Stimulated activated CD4-positive, alpha-beta T cell treated with anti-CD3 and anti-CD28 coated beads, Interleukin-2, amount 100 ng/mL, for 24 hours (primary cell): ENCODE results near the gene CAPN14.

Experiments used
- DNase-seq, 2 donors: peaks; one replicate each; pipeline ENCODE4 v3.0.0-alpha.2; 2020

The CAPN14 gene, protein sequence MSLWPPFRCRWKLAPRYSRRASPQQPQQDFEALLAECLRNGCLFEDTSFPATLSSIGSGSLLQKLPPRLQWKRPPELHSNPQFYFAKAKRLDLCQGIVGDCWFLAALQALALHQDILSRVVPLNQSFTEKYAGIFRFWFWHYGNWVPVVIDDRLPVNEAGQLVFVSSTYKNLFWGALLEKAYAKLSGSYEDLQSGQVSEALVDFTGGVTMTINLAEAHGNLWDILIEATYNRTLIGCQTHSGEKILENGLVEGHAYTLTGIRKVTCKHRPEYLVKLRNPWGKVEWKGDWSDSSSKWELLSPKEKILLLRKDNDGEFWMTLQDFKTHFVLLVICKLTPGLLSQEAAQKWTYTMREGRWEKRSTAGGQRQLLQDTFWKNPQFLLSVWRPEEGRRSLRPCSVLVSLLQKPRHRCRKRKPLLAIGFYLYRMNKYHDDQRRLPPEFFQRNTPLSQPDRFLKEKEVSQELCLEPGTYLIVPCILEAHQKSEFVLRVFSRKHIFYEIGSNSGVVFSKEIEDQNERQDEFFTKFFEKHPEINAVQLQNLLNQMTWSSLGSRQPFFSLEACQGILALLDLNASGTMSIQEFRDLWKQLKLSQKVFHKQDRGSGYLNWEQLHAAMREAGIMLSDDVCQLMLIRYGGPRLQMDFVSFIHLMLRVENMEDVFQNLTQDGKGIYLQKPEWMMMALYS

DNA sequence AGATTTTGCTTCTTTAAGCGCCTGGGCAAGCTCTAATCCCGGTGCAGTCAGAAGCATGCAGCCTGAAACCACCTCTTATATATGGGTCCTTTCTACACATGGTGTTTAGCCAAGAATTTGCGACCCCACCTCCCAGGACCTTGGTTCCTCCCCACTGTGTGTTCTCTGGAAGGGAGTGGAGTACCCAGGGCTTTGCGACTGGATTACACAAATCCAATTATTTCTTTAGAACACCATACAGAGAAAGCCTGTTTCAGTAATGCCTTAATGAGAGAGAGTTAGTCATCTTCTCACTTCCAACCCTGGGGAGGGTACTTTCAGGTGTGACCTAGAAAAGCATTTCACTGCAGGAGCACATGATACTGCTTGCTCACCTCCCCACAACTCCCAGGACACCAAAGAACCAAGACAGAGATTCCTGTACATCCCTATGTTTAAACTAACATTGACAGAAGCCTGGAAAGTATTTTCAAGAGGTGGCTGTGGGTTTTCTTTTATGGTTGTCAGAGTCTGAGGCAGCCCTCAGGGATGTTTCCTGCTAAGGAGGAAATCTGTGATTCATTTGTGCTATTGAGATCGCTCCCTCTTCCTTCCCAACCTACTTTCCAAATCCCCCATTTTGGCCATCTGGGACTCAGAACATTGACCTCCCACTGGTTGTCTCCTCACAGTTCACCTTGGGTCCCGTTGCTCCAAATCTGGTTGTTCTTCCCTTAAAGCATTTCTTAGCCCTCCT, at the start of gene CAPN14:
CAPN14 (minus strand) TSS at position 51 of the 736 bp plus-strand sequence. CDS start 12,068 bp downstream, outside the sequence.
- no peak for DNase-seq

DNA sequence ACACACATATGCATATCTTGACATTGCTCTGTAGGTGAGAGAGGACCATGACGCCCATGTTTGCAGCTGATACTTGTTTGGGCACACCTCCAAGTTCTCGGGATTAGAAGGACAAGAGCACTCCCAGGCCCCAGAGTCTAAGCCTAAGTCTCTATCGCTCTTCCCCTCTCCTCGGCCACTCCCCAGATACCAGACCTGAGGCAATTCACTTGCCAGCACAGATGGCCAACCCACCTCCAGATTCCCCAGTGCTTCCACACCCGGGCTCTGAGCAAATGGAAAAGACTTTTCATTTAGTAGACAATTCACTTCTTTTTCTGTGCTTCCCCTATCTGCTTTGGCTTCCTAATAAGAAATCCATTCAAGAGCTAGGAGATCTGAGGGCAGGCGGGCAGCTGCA, 49.5 kb upstream of the CAPN14 start:
- no peak for DNase-seq

DNA sequence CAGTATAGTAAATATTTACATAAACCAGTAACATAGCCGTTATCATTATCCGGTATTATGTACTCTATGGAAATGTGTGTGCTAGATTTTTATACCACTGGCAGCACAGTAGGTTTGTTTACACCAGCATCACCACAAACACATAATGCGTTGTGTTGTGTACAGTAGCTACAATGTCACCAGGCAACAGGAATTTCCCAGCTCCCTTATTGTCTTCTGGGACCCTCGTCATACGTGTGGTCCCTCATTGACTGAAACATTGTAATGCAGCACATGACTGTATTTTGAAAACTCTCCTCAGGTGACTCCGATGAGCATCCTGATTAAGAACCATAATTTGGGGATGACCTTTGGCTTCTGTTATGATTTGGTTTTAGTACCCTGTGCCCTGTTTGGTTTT, 47.9 kb upstream of the CAPN14 start:
- DNase-seq: no peak

DNA sequence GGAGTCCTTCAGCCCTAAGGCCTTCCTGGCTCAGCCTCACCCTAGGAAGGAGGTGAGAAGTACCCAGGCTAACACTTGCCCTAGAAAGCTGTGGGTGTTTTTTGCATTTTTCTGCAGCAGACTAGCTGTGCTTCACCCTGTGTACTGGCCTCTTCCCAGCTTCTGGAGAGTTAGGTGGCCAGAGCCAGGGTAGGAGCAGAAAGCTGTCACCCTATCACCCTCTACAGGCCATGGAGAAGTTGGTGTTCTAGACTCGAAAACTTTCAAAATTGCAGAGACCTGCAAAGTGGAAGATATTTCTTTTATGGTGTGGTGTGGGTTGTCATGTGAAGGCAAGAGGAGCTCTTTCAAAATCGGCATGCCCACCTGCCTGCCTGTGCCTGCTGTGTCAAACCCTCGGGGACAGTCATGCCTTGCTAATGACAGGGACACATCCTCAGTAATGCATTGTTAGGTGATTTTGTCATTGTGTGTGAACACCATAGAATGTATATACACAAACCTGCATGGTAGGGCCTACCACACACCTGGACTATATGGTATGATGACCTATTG, 46.4 kb upstream of the CAPN14 start:
- DNase-seq: no peak

DNA sequence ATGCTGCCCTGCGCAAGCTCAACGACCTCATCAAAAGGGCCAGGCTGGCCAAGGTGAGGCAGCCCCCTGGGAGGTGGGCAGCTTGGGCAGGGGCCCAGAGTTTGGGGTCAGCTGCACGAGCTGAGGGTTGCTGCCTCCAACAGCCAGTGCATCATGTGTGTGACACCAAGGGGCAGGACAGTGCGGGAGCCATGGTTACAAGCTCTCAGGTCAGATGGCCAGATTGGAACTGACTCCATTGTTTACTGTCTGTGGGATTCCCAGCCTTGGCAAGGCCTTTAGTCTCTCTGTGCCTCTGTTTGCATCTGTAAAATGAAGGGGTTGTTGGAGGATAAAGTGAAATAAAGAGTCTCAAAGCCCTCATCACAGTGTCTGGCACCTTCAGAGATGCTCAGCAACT, 43.6 kb upstream of the CAPN14 start:
- DNase-seq: no peak

DNA sequence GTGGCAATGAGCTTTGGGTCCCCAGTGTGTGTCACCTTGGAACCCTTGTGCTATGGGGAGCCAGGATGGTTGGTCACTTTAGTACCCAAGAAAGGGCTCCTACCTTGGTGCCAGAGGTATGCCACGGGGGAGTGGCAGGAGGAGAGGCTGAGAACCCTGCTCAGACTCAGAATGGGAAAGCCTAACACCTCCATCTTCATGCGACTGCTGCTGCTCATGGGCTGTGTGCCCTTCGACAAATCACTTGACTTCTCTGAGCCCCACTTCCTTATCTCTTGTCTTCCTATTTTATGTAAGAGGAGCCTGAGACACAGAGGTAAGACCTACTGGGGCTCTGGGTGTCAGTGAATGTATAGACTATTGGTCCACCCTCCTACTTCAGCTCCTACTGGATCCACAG, 41.8 kb upstream of the CAPN14 start:
- DNase-seq: no peak

DNA sequence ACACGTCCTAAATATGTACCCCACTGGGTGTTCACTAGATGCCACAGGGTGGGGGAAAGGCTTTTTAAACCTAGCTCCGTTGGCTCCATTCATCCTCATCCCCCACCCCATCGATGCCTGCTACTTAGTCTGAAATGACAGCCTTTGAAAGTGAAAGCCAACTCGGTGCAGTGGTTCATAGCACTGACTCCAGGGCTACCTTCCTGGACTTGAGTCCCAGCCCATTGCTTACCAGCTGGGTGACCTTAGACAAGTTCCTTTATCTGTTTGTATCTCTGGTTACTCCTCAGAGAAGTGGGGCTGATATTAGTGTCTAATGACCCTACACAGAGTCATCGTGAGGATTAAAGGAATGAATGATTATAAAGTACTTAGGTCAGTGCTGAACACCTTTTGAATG, 41.0 kb upstream of the CAPN14 start:
- no peak for DNase-seq

DNA sequence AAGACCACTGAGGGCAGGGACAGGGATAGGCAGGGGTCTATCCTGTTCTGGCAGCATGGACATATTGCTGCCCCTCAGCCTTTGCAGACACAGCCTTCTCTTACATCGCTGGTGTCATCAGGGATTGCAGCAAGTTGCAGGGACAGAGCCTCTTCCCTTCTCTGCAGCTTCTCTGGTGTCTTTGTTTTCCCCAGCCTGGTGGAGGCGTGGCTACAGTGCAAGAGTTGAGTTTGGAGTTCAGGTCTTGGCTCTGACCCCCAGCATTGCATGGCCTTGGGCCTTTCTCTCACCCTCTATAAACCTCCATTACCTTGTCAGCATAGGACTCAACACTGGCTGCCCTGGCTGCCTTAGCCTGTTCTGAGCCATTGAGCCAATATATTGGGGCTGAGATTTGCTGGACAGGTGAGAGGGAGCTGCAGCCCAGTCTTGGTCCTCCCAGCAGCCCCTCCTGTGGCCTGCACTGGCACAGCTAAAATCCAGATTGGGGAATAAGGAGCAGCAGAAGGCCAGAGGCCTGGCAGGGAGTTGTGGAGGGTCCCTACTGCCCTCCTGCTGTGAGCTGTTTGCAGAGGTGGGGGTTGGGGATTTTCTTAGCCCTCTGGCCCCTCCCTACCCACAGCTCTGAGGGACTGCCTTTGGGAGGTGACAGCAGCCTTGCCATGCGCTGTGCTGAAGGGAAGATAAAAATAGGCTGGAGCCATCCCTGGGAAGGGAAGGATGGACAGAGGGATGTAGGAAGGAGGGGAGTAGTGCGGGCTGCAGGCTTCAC, 39.5 kb upstream of the CAPN14 start:
- DNase-seq: no peak

DNA sequence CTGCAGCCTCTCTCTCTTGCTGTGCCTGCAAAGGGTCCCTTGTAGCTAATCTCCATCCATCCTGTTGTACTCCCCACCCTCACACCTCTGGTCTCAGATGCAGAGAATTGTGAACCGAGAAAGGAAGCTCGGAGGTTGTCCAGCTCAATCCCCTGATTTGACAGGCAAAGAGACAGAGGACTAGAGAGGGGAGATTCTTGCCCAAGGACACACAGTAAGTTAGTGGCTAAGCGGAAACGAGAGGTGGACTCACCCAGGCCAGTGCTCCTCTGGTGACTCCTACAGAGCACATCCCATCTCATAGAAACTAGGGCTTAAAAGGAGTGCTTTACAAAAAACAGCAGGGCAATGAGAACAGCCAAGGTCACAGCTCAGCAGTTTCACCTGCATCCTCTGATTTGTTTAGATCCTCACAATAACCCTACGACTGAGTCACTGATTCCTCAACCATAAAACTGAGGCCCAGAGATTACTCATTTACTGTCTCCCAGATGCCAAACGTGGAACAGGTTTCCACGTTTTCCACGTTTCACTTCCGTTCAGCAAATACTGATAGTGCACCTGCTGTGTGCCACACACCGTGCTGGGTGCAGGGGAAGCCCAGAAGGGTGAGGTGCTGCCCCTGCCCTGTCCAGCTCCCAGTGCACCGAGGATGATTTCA, 38.7 kb upstream of the CAPN14 start:
- no peak for DNase-seq

DNA sequence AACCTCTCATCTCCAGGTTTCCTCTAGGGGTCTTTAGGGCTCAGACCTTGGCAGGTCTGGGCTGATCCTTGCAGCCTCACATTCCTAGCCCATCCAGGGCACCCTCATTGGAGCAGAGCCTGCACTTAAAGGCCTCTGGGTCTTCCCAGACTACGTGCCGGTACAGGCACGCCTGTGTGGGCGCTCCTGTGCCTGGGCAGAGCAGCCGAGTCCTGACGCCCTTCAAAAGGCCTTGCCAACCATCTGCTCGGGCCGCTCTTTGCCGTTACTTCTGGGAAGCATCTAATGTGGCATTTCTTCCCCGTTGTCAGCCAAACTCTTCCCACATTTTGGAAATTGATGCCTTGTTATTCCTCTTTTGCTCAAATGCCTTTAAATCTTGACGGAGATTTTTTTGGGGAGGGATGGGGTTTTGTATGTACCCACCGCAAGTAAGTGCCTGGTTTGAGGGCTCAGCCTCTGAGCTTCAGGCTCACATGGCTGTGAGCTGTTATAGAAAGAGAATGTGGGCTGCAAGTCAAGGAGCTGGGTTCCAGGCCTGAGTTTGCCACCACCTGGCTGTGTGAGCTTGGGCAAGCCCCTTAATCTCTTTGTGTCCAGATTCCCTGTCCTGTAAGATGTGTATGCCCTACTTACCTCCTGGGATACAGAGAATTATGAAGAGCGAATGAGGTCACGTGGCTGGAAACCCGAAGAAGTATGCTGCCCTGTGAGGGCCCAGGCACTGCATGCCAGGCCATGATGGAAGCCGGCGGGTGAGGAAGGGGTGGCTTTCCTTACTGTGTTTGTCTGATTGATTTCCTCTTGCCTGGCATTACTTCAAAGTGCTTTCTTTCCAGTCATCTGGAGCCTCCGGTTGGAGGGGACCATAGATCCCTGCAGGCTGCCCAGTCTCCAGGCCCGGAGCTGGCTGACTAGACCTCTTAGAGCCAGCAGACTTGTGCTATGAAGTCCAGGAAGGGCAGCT, 37.2 kb upstream of the CAPN14 start:
- DNase-seq: no peak

DNA sequence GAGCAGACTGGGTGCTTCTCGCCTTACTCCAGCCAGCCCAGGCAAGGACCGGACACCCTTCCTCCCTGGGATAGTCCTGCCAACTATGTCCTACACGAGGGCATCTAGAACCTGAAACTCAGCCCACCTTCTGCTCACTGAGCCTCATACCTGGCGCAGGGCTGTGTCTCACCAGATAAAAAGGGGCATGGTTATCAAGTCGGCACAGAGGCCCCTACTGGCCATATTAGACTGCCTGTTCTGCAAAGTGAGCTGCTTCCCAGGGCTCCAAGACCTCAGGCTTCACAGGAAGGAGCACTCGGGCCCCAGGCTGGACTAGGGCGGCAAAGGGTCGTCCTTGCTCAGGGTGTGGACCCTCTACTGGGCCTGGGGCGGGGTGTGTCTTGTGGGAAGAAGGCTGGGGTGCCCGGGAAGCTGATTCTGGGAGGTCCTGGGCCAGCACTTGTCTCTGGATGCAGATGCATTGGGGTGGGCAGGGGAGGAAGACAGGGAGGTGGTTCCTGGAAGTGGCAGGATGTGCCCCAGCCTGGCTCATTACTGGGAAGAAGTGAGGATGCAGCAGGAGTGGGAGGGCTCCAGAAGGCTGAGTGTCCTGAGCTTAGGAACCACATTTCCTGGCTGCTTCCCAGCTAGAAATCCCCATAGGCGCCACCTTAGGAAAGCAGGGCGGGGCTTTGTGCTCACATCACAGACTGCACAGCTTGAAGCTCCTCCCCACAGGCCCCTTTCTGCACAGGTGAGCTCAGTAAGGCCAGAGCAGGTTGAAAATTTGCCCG, 36.2 kb upstream of the CAPN14 start:
- DNase-seq: no peak

DNA sequence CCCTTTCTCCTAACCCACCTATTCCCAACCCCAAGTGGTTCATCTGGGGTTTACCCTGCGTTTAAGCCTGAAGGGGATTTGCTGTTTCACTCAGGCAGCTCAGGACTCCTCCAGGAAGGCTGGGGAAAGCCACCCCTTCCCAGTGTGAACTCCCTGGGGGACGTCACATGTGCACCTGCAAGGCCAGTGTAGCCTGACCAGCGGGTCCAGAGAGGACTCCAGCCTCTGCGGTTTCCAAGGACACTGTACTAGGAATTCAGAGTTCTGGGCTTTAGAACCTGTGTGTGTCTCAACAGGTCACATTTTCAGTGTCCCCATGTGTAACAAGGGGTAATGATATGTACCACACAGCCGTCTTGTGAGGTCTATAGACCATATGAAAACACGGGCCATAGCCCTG, 34.5 kb upstream of the CAPN14 start:
- DNase-seq: no peak

DNA sequence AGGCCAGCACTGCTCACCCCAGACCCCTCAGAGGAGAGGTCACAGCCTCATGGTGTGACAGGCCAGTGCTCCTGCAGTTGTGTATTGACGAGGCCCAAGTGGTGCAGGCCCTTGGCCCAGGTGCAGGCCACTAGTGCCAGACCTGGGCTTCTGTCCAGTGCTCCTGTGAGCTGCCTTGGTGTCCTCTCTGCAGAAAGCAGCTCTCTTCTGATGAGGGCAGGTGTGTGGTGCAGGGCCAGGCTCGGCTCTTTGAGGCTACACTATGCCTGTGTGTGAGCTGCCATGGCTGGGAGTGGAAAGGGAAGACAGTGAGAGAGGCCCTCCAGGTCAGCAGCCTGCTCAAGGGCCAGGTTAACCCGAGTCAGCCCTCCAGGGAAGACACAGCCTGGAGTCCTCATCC, 33.7 kb upstream of the CAPN14 start:
- no peak for DNase-seq

DNA sequence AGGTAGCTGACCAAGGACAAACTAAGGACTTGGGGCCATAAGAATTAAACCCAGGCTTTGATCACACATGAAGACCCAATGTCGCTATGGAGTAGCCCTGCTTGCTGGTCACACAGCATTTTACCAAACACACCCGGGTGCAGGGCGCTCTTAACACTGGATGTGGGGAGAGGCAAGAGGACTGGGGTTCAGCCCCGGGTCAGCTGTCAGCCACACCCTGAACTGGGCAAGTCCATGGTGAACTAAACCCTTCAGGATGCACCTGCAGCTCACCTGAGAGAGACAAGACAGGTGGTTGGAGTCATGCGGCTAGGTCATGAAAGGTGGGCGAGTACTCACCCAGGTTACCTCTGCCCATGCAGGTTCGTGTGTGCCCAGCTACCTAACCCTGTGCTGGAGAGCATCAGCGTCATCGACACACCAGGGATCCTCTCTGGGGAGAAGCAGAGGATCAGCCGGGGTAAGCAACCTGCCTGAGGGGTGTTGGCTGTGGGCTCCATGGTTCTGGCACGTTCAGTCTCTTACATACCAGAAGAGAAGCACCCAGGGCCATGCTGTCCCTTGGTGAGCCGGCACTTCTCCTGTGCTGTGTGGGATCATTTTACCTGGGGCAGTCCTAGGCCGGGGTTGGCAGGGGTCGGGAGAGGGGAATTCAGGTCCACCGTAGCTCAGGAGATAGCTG, 31.8 kb upstream of the CAPN14 start:
- no peak for DNase-seq

DNA sequence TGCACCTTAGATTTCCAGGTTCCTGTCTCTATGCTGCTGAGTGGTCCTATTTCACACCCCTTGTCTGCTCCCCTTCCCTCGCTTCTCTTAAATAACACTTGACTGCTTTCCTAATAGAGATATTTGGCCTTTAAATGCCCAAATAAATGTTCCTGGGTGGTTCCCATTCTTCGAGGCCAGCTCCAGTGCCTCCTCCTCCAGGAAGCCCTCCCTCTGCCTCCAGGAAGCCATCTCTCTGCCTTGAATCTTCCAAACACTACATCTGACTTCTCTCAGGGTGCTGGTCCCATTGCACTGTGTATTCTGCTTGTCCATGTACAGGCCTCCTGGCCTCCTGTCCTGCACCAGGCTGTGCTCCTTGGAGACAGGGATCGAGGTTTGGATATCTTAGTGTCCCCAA, 30.8 kb upstream of the CAPN14 start:
- no peak for DNase-seq

DNA sequence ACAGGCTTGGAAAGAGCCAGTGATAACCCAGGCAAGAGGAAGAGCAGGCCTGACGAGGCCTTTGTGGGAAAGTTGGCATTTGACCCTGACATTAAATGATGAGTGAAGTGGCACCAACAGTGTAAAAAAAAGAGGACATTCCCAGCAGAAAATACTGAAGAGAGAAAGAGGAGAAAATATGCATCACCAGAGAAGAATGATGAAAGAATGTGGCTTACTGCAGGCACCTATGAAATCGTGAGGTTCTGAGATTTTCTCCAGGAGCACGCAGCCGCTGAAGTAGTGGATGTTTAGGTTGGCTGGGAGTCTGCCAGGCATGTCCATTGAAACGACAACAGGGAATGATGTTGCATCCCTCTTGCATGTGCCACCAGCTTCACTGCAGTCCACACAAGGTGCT, 30.4 kb upstream of the CAPN14 start:
- DNase-seq: no peak

DNA sequence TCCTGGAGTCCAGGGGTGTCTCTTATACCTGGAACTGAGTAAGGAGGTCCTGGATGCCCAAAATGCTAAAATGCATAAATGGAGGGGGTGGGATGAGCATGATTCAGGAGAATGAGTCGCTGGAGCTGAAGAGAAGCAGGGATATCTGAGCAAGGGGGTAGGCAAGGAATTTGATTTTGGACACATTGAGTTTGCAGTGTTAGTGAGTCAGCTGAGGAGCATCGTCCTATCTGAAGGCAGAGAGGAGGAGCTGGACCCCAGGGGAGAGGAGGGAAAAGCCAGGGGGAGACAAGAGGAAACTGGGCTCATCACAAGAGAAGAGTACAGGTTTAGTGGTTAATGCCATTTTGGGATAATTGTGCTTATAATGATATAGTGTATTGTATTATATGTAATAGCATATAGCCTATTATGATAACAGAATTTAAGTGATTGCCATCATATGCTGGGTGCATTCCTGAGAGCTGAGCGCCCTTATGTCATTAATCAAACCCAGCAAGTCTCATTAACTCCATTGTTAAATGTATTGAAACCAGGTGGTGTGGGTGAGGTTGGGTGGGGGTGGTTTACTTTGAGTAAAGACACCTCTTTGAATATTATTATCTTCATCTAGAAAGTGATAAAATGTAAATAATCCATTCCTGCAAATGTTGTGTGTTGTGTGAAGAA, 29.0 kb upstream of the CAPN14 start:
- DNase-seq: no peak

DNA sequence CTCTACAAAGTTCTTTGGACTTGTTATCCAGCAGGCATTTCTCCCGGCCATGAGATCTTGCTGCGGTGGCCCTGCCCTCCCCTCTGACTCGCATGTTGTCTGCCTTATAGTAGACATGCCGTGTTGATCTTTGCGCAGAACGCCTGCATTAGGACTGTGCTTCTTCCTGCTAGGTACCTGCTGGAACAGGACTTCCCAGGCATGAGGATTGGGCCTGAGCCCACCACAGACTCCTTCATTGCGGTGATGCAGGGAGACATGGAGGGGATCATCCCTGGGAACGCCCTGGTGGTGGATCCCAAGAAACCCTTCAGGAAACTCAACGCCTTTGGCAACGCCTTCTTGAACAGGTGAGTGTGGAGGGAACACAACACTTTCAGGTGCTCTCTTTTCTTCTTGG, 26.8 kb upstream of the CAPN14 start:
- DNase-seq: no peak

DNA sequence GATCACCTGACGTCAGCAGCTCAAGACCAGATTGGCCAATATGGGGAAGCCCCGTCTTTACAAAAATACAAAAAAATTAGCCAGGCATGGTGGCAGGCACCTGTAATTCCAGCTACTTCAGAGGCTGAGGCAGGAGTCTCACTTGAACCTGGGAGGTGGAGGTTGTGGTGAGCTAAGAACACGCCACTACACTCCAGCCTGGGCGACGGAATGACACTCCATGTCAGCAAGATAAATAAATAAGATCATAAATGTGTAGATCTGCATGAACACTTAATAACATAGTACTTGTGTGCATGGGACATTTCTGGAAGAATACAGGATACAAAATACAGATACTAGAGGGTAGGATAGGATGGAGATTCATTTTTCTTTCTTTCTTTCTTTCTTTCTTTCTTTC, 25.7 kb upstream of the CAPN14 start:
- no peak for DNase-seq
